ENCODE results near the gene IDS.
"Not testable (repeated sequence)": the region's sequence is repeated elsewhere in the genome, so short reads cannot be mapped to it uniquely, and the experiment has no call there.

DNA sequence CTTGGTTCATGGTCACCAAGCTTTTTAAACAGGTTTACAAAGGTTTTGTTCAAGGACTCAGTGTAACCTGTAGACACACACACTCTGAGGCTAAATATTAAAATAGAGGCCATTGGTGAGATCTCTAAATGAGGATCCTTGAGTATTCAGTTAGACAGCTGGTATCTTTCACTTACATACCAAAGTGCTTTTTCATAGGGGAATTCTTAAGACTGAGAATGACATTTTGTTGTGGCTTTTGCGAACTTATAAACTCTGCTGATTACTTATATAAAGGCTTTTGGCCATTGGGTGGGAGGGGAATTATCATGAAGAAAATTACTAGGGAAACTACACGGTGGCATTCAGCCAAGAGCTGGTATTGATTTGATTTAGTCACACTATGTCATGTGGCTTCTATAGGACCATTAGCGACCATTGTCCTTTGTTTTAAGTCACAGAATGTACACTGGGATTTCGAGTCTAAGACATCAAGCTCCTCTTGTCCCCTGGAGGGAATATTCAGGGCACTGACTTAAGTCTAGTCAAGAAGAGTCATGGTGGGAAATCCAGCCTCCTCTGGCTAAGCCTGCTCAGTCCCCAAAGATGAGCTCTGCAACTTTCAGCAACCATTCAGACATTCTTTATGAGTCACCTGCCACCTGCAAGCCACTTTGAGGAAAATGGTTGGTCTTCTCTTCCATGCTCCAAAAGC is 46.3 kb upstream of the IDS start:
- TF ChIP-seq, protein P1, sequence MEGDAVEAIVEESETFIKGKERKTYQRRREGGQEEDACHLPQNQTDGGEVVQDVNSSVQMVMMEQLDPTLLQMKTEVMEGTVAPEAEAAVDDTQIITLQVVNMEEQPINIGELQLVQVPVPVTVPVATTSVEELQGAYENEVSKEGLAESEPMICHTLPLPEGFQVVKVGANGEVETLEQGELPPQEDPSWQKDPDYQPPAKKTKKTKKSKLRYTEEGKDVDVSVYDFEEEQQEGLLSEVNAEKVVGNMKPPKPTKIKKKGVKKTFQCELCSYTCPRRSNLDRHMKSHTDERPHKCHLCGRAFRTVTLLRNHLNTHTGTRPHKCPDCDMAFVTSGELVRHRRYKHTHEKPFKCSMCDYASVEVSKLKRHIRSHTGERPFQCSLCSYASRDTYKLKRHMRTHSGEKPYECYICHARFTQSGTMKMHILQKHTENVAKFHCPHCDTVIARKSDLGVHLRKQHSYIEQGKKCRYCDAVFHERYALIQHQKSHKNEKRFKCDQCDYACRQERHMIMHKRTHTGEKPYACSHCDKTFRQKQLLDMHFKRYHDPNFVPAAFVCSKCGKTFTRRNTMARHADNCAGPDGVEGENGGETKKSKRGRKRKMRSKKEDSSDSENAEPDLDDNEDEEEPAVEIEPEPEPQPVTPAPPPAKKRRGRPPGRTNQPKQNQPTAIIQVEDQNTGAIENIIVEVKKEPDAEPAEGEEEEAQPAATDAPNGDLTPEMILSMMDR (IDR thresholded peaks at IDR 0.05), result not testable (repeated sequence)
- not testable (repeated sequence) for TF ChIP-seq POLR2A (IDR thresholded peaks at IDR 0.05)

Measured in testis (tissue), 2 donors.